Occipital lobe (tissue), 2 donors: ENCODE data around the gene MRPS11. TPM values are rescaled to one million over a fixed set of nuclear protein-coding genes. Genes with fewer than 3 reads are reported as not detected.
"Not testable (repeated sequence)": the region's sequence is repeated elsewhere in the genome, so short reads cannot be mapped to it uniquely, and the experiment has no call there.

Experiments used
- DNase-seq: peaks from one replicate; lab custom pipeline; 2025; lab: John Stamatoyannopoulos, UW
- total RNA-seq: library from RNA; depleted of rRNA; stranded (reverse); fragments of >200 nt; gene quantifications from one replicate; pipeline ENCODE4 v1.2.3, GENCODE V29; 2014

The MRPS11 gene
- total RNA-seq, 1 donor from 2014 or later = 16.7 TPM

- DNase-seq = no peak
These were observed 21.8 kb downstream of the MRPS11 start for GRCh38 chr15:88489321-88489720.

GRCh38 chr15:88490036-88490435, 22.5 kb downstream of the MRPS11 start:
- DNase-seq = no peak

- no peak for DNase-seq
These were observed 23.6 kb downstream of the MRPS11 start for GRCh38 chr15:88491158-88491557.

- no peak for DNase-seq
These were observed 26.3 kb downstream of the MRPS11 start for GRCh38 chr15:88493844-88494243.

GRCh38 chr15:88497109-88497765, 29.7 kb downstream of the MRPS11 start:
- peak; percentile 45 for DNase-seq

- no peak for DNase-seq
These were observed 31.5 kb downstream of the MRPS11 start for GRCh38 chr15:88498996-88499395.

- no peak for DNase-seq
These were observed 36.9 kb downstream of the MRPS11 start for GRCh38 chr15:88504445-88504844.

GRCh38 chr15:88505721-88506120, 38.2 kb downstream of the MRPS11 start:
- no peak for DNase-seq

- no peak for DNase-seq
These were observed 39.1 kb downstream of the MRPS11 start for GRCh38 chr15:88506628-88507027.

- DNase-seq = no peak
These were observed 41.8 kb downstream of the MRPS11 start for GRCh38 chr15:88509321-88509720.

- no peak for DNase-seq
These were observed 42.5 kb downstream of the MRPS11 start for GRCh38 chr15:88509964-88510363.

- no peak for DNase-seq
These were observed 43.7 kb downstream of the MRPS11 start for GRCh38 chr15:88511161-88511560.

GRCh38 chr15:88512078-88512477, 44.6 kb downstream of the MRPS11 start:
- no peak for DNase-seq

- no peak for DNase-seq
These were observed 45.1 kb downstream of the MRPS11 start for GRCh38 chr15:88512601-88513000.

- DNase-seq = no peak
These were observed 45.7 kb downstream of the MRPS11 start for GRCh38 chr15:88513195-88513594.

- DNase-seq = no peak
These were observed 51.4 kb downstream of the MRPS11 start for GRCh38 chr15:88518903-88519302.

- not testable (repeated sequence) for DNase-seq
These were observed 56.6 kb downstream of the MRPS11 start for GRCh38 chr15:88524094-88524493.

- DNase-seq = no peak
These were observed 57.9 kb downstream of the MRPS11 start for GRCh38 chr15:88525418-88525817.

- DNase-seq = no peak
These were observed 58.9 kb downstream of the MRPS11 start for GRCh38 chr15:88526247-88526879.

GRCh38 chr15:88529021-88529630, 61.6 kb downstream of the MRPS11 start:
- no peak for DNase-seq
